Right ventricle myocardium inferior (tissue), 1 donor: ENCODE data around the gene CCNC. TPM values are rescaled to one million over a fixed set of nuclear protein-coding genes. Genes with fewer than 3 reads are reported as not detected.
A peak's percentile ranks its signal among the peaks of the same experiment; 100 is the strongest.
"Not testable (repeated sequence)": the region's sequence is repeated elsewhere in the genome, so short reads cannot be mapped to it uniquely, and the experiment has no call there.

Experiments
- ATAC-seq: fragments of 200-7000 bp; cut with Tn5 transposase; one replicate; pipeline ENCODE4 v1.9.1; 2020; ENCODE audit warnings: mild to moderate bottlenecking, moderate library complexity
- DNase-seq: peaks from one replicate; pipeline ENCODE4 v3.0.0; 2021; ENCODE audit errors: missing footprints
- intact Hi-C: fragments of 100-400 bp; cut with DNase I; formaldehyde crosslinking; loops from one replicate; pipeline ENCODE4 v1.11.0; 2022
- total RNA-seq: library from RNA; stranded (reverse); fragmentation: NEBNext Ultra II Directional; extraction: Animal tissue kit (Norgen Biotek cat#: 25700); gene quantifications from one replicate; pipeline ENCODE4 v1.2.1, GENCODE V29; 2021
- donor health status: DM: no; HTN: yes; CAD: no; lungs with severe emphysema.

The CCNC gene
- total RNA-seq, 1 donor from 2014 or later, result 18.7 TPM

DNA sequence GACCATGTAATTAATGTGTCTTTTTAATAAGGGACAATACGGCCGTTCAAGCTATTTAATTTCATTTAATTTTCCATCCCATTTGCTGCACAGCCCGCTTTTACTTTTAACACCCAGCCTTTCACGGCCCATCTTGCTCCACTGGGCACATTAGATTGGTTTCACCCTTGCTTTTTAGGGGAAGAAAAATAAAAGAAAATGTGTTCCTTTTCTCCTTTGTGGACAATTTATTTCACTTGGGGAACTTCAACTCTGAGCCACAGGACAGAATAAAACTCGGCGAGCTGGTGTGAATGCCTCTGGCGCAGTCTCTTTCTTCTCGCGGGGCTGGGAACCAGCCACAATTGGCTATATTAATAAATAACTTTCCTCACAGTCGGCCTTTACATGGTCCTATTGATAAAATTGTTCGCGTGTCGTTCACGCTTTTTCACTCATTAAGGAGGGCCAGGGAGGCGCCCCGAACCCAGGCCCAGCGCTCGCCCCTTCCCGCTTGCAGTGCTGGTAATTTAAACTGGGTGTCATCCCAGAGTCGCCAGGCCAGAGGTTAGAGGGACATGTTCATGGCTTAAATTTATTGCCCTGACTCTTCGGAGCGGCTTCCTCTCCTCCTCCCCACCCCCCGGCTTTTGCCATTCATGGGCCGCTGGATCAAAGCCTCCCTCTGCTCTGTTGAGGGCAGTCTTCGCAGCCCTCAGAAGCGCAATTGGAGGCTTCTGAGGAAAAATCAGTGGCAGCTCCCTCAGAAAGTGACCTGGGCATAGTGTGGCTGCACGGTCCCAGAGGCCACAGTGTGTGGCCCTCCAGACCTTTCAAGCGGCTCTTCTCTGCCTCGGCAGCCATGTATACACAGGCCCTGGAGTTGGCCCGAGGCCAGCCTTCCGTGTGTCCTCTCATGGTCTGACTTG is 36.0 kb upstream of the CCNC start:
- intact Hi-C loops, result no loop called here
- DNase-seq, result no peak
- no peak for ATAC-seq

DNA sequence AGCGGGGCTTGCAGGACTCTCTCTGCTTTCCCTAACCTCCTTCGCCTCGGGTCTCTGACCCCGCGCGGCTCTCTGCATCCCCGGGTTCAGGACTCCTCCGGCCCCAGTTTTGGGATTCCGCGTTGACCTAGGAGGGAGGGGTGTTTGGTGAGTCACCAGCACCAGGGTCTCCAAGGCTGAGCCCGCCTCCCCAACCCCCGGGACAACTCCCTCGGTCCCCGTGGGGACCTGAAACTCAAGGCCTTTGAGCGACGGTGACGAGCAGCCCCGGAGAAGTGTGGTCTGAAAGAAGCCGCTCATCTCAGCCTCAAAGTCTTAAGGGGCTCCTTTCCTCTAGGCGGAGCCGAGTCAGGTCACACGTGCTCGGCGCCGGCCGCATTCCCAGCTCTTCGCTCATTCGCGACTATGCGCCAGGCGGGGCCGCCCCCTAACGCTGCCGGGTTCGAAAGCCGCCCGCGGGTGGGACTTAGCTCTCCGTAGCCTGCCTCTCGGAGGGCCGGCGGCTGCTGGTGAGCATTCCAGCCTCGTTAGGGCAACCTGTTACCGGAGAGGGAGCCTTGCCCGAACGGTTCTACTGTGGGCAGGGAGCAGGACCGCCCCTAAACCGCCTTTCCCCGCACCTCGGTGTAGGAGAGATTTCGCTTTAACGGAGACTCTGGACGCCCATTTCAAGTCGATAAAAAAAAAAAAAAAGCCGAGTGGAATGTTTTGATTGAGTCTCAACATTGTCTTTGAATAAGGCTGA is 35.1 kb upstream of the CCNC start:
- ATAC-seq (no peak), DNase-seq (no peak)
- intact Hi-C loops, result no loop called here

DNA sequence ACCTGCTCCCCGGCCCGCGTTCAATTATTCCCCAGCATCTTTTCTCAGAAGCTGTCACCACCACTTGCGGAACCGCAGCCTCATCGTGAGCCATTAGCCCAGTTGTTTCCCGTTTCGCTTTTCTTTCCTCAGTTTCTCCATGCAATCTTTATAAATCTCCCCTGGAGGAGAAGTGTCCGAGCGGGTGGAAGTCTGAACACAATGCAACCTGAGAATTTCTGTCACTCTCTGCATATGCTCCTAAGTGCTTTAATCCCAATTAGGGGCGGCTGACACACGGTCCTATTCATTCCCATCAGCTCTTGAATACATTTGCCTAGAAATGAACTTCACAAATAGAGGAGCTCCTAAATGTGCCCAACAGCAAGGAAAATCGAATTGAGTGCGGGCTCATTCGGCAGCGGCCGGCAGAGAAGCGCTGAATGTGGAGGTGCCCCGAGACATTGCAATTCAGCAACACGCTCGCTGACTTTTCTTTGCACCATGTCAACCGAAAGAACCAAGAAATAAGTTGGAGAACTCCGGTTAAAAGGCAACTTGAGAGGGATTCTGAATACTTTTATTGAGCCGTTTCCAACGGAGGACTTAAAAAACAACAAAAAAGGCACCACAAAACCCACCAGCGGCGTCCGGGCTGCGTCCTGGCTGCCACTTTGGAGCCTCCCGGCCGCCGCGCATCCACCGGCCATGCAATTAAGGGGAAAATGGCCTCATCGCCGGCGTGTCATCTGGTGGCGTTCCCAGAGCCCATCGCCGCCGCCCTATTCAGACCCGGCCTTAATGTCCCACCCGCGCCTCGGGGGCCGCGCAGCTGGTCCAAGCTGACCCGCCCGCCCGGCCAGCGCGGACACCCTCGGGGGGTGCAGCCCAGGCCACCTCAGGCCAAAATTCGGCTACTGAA is 34.3 kb upstream of the CCNC start:
- DNase-seq (no peak), ATAC-seq (no peak)
- intact Hi-C loops, result no loop called here

DNA sequence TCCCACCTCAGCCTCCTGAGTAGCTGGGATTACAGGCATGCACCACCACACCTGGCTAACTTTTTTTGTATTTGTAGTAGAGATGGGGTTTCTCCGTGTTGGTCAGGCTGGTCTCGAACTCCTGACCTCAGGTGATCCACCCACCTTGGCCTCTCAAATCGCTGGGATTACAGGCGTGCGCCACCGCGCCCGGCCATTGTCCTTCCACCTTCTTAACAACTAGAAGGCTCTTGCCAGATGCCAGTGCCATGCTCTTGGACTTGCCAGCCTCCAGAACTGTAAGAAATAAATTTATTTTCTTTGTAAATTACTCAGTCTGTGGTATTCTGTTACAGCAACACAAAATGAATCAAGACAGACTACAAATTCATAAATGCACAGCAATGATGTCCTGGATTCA is 26.2 kb upstream of the CCNC start:
- ATAC-seq, intact Hi-C loops, DNase-seq: not testable (repeated sequence)

GRCh38 chr6:99592900-99593299 is 24.4 kb upstream of the CCNC start:
- intact Hi-C loops, result no loop called here
- peak; percentile 11 for ATAC-seq

GRCh38 chr6:99591673-99592364 is 23.4 kb upstream of the CCNC start:
- no peak for ATAC-seq
- intact Hi-C loops, result no loop called here
- no peak for DNase-seq

More at GRCh38 chr6:99592900-99593299, 24.4 kb upstream of the CCNC start:
- no peak for DNase-seq

- no peak for ATAC-seq
- intact Hi-C loops, result no loop called here
- no peak for DNase-seq
Observed at GRCh38 chr6:99590728-99591672, 22.5 kb upstream of the CCNC start.

- ATAC-seq, result no peak
- DNase-seq, result no peak
- intact Hi-C loops, result loop anchor here (2.0 kb wide), 1 partner anchor 157 kb away; no protein-coding TSS in a partner anchor
Observed at GRCh38 chr6:99589907-99590493, 21.5 kb upstream of the CCNC start.

- intact Hi-C loops, result loop anchor here (2.0 kb wide), 1 partner anchor 158 kb away; no protein-coding TSS in a partner anchor
- ATAC-seq, result peak; percentile 9
- DNase-seq, result no peak
Observed at GRCh38 chr6:99589290-99589672, 20.8 kb upstream of the CCNC start.

- DNase-seq, result no peak
- ATAC-seq, result peak; percentile 87
- intact Hi-C loops, result loop anchor here (2.0 kb wide), 1 partner anchor 158 kb away; no protein-coding TSS in a partner anchor
Observed at GRCh38 chr6:99588618-99589289, 20.3 kb upstream of the CCNC start.

- intact Hi-C loops, result loop anchor here (2.0 kb wide), 1 partner anchor 159 kb away; no protein-coding TSS in a partner anchor
- DNase-seq (no peak), ATAC-seq (no peak)
Observed at GRCh38 chr6:99587792-99588191, 19.3 kb upstream of the CCNC start.

- no peak for ATAC-seq
- intact Hi-C loops, result no loop called here
- DNase-seq, result no peak
Observed at GRCh38 chr6:99579781-99580180, 11.3 kb upstream of the CCNC start.

- DNase-seq (no peak), ATAC-seq (no peak)
- intact Hi-C loops, result no loop called here
Observed at GRCh38 chr6:99575544-99576227, 7.2 kb upstream of the CCNC start.

- intact Hi-C loops, result no loop called here
- ATAC-seq, result no peak
- no peak for DNase-seq
Observed at GRCh38 chr6:99573980-99574617, 5.6 kb upstream of the CCNC start.

DNA sequence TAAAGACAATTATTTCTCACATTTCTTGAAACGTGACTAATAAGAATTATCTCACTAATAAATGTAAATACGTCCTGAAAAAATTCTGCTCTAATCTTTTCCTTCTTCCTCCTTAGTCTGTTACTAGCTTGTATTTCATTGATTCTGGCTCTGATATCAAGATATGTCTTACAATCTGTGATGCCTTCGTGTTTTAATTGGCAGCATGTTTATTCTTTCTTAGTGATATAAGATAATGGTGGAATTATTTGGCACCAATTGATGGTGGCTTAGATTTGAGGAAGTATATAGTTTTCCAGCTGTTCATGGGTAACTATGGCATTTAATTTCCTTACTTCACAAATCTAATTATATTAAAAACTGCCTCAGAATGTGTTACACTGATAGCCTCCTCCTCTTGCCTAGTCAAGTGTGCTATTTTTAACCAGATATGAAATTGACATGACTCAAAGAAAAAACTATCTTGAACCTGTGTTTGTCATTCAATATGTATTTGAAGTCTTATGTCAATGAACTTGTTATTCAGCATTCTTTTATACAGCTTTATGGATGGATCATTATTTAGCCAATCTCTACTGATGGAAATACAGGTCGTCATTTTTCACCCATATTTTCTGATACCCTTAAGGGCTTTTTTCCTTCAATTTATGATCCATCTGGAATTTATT is 5.3 kb downstream of the CCNC start:
- intact Hi-C loops, result no loop called here
- ATAC-seq, result no peak

More for the DNA sequence above, 5.3 kb downstream of the CCNC start:
- no peak for DNase-seq
